GM19023 (cell line): ENCODE measurements around the gene SLC38A6.
A peak's percentile ranks its signal among the peaks of the same experiment; 100 is the strongest.

Source experiments
- ATAC-seq: cut with Tn5 transposase; IDR thresholded peaks from one replicate; pipeline ENCODE4 v1.9.1; 2021; ENCODE audit warnings: mild to moderate bottlenecking, moderate library complexity; ENCODE audit not compliant: unreplicated experiment

SLC38A6 gene

DNA sequence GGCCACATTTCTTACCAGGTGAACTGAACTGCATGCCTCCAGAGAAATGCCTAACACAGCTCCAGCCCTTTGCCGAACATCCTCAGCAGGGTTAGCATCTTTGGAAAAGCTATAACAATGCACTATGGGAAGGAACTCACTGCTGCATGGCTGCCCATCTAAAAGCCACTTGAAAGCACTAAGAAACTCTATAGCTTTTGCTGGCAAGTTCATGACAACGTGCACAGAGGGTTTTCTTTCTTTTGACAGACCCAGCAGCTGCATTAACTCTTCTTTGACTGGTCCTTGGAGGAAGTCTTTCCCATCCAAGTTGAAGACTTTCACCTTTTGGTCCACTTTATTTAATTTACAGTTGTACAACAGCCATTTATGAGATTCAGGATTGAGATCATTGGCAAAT is 5.5 kb upstream of the SLC38A6 start:
- ATAC-seq, result no peak

- ATAC-seq, result no peak
Observed at GRCh38 chr14:60977847-60978246, 3.2 kb upstream of the SLC38A6 start.

DNA sequence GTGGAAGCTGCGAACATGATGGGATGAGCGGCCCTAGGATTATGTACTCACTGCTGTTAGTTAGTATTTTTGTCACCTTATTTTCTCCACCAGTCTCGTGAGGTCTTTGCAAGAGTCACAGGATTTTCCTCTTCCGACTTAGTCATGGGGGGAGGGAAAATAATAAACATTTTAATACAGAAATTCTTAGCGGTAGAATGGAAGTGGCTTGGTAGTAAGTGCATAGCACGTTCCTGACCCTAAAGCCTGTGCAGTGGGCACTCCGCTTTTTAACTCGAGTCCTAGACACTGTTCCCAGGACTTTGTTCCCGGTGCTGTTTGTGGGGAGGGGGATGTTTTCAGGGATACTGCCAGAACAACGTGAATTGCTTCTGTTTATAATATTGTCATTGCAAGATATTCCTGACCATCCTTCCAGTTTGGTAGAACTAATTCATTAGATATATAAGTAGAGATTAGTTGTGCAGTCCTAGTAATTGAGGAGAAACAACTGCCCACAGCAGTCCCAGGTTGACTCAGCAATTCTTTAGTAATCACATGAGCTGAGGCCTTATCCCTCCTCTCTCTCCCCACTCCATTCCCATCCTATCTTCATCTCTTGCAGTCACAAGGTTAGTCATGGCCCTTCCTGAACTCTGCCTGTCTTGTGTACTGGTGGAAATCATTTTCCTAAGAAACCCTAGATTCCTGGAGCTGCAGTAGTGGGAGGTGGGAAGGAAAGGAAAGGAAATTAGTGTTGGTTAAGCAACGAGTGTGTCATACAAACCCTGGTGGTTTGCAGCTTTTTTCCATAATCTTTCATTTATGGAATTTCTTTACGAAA is 799 bp downstream of the SLC38A6 start:
- ATAC-seq, result no peak

DNA sequence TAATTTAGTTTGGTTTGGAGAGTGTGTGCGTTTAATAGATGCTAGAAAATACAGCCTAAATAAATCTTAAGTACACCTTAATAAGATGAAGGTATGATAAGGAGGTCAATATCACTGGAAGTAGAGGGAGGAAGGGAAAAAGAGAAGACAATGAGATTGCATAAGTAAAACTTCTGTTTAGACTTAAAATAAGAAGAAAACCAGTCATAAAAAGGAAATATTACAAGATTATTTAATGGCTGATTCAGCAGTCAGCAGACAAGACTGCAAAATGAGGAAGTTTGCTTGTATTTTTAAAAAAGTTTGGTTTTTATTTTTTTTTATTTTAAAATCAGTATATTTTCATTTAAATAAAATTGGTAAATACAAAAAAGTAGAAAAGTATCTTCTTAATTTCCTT is 3.2 kb downstream of the SLC38A6 start:
- ATAC-seq, result no peak

DNA sequence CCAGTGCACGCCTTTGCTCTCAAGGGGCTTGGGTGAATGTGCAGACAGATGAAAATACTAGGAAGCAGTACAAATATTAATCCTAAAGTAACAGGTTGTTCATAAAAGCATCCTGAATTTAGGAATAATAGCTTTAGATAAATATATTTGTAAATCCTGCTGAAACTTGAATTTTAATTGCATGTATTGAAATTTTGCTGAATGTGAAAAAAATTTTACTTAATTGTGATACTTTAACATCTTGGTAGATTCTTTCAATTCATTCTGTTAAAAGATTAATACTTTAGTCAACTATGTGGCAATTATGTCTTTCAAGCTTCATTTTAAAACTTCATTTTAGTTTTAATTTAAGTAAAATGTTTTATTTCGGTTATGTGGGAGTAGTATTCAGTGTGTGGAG is 5.5 kb downstream of the SLC38A6 start:
- no peak for ATAC-seq

GRCh38 chr14:60989599-60989998 is 8.6 kb downstream of the SLC38A6 start:
- no peak for ATAC-seq

DNA sequence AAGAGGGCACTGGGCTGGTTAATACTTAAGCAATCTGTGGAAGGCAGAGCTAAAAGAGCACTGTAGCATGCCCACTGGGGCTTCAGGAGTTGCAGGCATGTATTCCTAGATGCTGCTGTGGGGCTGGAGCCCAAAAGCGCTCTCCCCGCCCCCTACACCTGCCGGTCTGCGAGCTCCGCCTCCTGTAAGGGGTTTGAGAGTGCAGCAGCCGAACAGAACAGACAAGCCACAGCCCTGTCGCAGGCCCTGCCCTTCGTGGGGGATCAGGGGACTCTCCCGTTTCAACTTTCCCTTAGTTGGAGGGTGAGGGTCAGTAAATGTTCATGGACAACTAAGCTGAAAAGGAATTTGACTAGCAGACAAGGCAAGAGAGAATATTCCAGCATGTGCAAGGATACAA is 17.6 kb downstream of the SLC38A6 start:
- no peak for ATAC-seq

DNA sequence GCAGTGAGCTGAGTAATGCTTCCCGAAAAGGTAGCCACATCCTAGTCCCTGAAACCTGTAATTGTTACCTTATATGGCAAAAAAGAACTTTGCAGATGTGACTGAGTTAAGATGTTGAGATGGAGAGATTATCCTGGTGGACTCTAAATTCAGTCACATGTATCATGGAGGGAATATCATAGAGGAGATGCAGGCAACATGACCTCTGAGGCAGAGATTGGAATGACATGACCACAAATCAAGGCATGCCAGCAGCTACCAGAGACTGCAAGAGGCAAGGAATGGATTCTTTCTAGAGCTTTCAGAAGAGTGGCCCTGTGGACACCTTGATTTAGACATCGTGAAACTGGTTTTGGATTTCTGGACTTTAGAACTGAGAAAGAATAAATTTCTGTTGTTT is 18.5 kb downstream of the SLC38A6 start:
- ATAC-seq, result no peak

- no peak for ATAC-seq
Observed at GRCh38 chr14:61003571-61003970, 22.5 kb downstream of the SLC38A6 start.

DNA sequence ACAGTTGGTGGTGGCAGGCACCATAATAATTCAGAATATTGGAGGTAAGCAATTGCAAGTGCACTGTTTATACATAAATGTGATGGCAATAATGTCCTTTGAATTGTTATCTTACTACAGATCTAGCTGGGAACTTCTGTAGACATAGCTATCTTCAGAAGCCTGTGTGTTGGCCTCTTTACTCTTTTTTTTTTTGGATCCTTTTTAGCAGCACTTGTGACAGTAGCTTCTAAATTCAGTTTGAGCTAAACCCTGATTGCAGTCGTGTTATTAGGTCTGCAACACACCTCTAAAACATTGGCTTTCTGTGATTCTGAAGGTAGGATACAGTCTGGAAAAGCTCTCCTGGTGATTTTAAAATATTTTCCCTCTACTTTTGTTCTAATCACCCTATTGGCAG is 38.5 kb downstream of the SLC38A6 start:
- ATAC-seq, result no peak

DNA sequence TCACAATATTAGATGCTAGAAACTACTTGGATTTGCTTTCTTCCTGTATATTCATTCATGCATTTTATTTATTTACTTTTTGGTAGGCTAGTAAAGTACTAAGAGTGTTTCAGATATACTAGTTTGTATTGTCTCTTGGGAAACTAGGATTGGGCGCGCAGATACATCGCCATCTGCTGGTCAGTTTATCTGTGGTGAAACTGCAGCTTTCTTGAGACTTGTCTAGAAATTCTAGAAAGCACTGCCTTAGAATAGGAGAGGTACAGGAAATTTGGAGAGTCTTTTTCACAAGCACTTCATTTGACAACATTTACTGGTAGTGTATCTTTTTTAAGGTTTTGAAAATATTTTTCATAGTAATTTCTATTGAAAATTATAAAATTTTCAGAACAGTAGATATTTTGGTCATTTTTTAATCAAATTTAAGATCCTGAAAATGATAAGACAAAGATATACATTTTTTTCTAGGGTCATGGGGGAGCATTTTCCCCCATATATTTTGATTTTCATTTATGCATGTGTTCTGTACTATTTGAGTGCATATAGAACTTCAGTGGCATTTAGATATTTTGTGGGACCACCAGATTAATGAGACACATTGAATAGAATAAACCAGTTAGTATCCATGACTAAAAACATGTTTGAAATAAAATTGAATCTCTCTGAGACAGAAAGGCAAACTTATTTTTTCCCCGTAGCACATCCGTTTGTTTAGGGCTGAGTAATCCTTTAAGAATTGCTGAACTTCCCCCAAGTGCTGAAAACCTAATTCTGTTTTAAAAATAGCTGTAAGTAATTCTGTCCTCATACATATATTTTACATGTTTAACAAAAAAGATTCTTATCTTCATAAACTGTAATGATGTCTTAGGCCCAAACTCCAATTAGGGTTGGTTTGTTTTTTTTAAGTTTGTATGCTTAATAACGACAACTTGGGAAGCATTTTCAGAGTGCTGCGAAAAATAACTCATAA is 44.5 kb downstream of the SLC38A6 start:
- ATAC-seq, result no peak

- no peak for ATAC-seq
Observed at GRCh38 chr14:61026526-61026925, 45.5 kb downstream of the SLC38A6 start.

DNA sequence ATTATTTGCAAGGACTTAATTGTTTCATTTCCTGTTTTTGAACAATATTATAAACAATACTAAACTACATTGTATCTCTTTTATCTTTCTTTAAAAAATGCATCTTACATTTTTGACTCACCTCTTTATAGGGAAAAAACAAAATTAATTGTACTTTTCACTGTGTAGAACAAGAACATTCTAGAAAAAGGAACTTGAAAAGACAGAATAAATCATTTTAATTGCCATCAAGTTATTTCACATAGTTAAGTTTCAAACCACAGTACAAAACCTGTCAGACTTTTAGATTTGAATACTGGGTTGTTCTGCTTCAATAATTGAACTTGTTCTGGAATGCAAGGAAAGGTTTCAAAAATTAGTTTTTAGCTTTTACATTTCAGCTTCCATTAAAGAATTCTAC is 50.0 kb downstream of the SLC38A6 start:
- ATAC-seq, result no peak

DNA sequence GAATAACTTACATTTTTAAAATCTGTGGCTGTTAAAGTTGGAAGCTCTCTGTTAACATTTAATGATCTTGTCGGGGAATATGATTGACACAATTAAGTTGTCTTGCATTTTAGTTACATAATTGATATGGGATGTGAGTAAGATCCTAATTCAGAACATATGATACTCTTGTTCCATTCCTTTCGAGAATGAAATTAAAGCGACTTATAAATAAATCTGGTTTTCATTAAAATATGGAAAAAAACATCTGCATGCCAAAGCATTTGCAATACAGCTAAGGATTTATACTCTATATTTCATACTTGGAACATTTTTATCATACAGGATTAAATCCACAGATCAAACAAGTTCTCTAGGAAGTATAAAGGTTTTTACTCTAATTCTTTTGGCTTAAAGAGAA is 52.0 kb downstream of the SLC38A6 start:
- no peak for ATAC-seq

DNA sequence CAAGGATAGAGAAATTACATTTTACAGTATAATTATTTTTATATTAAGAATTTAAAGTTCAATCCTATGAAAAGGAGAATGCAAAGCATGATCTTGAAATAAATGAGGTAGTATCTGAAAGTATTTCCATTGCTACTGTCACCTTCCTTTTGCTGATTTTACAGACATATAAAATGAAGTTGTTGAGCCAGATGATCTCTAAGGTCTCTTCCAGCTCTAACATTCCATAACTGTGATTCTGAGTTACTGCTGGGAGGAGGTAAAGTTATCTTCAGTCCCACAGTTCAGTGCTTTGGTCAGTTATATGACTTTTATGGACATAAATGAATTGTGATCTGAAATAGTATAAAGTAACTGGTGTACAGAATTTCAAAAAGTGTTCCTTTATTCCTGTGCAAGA is 52.8 kb downstream of the SLC38A6 start:
- ATAC-seq, result no peak

DNA sequence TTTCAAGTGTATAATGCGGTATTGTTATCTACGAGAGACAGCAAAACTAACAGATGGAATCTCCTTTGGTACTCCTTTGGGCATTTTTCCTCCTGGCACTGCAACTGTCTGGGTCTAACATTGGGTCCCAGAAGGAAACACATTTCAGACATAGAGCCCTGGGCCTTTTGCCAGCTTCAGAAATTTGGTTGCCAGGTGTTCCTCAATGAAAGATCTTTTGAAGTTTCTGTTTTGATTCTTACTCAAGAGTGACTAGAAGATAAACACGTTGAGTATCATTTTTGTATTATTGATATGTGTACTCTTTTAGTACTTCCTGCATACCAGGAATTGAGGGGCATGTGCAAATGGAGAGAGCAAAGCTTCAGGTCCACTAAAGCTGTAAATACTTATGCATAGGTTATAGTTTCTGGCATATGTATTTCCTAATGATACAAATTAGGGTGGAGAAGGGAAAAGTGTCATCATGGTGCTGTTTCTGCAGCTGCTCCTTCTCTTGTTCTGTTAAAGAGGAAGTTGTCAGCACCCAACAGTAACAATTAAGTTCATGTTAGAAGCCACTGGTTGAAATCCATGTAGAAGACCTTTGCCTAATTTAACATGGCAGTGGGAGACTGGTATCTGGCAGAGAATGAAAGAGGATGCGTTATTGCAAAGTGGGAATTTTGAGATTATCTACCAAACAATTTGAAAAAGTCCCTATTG is 53.5 kb downstream of the SLC38A6 start:
- ATAC-seq, result peak; percentile 91

DNA sequence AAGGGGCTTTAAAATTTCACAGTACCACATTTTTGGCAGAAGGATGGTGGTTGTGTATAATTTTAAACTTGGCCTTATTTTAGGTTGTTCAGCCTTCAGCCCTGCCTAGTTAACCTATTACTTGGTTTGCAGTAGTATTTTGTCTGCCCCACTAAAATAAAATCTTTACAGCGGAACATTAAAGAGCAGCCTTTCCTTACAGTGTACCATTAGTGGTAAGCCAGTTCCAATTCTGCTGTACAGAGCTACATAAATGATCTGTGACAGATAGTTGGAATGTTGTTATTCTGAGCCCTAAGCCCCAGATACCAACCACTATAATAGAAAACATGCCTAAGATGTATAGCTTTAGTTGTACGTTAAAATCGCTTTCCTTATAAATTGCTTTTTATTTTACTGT is 56.2 kb downstream of the SLC38A6 start:
- ATAC-seq, result no peak

DNA sequence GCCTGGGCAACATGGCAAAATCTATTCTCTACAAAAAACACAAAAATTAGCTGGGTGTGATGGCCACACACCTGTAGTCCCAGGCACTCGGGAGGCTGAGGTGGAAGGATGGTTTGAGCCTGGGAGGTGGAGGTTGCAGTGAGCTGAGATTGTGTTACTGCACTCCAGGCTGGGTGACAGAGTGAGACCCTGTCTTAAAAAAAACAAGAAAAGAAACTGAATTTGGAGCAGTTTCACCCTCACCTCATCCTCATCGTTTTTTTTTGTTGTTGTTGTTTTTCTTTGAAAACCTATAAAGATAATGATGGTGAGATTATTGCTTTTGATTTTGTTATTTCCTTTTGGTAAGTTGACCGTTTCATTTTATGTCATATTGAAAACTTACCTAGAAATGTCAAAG is 60.7 kb downstream of the SLC38A6 start:
- ATAC-seq, result no peak

- ATAC-seq, result no peak
Observed at GRCh38 chr14:61042220-61042619, 61.2 kb downstream of the SLC38A6 start.

GRCh38 chr14:61043506-61043905 is 62.5 kb downstream of the SLC38A6 start:
- ATAC-seq, result no peak

GRCh38 chr14:61047021-61047420 is 66.0 kb downstream of the SLC38A6 start:
- no peak for ATAC-seq
